Thoracic aorta (tissue), 2 donors: Measurements from ENCODE around the gene ABLIM3. TPM values are rescaled to one million over a fixed set of nuclear protein-coding genes. Genes with fewer than 3 reads are reported as not detected.

Experiments
- ATAC-seq: fragments of 150-250 bp; one replicate; pipeline ENCODE4 v1.8.0; 2017; ENCODE audit warnings: low read depth; ENCODE audit not compliant: insufficient number of reproducible peaks, low FRiP score
- DNase-seq: peaks from one replicate; pipeline ENCODE4 v3.0.0-alpha.2; 2020; ENCODE audit warnings: low spot score
- H3K27ac ChIP-seq, 2 donors: fragments of 200-600 bp; sonication (generic); 1 replicate in 1 of 2; 2 replicates in 1 of 2; pipeline ENCODE4 v1.5.1; 2016; ENCODE audit warnings: mild to moderate bottlenecking in 2 of 2, moderate library complexity in 2 of 2
- H3K27me3 ChIP-seq: fragments of 200-600 bp; sonication (generic); replicated peaks from 2 replicates; pipeline ENCODE4 v1.6.0; 2016; ENCODE audit warnings: mild to moderate bottlenecking; ENCODE audit not compliant: insufficient read depth
- H3K36me3 ChIP-seq: fragments of 200-600 bp; sonication (generic); one replicate; pipeline ENCODE4 v1.5.1; 2016
- H3K4me1 ChIP-seq, 2 donors: fragments of 200-600 bp; sonication (generic); 1 replicate in 1 of 2; 2 replicates in 1 of 2; pipeline versions ENCODE4 v1.5.1 to v1.6.0; 2016; ENCODE audit warnings: low read depth in 2 of 2, mild to moderate bottlenecking in 1 of 2; ENCODE audit not compliant: control insufficient read depth in 1 of 2
- H3K4me3 ChIP-seq: fragments of 200-600 bp; sonication (generic); 2 replicates; pipeline ENCODE4 v1.5.1; 2016; ENCODE audit warnings: mild to moderate bottlenecking
- H3K9me3 ChIP-seq: fragments of 200-600 bp; sonication (generic); 2 replicates; pipeline ENCODE4 v1.5.1; 2016
- total RNA-seq, 2 donors: library from RNA; depleted of rRNA; stranded (reverse); fragments of >200 nt; gene quantifications; one replicate each; pipeline versions ENCODE4 v1.1.0 to v1.2.3, GENCODE V29; 2016
- TF ChIP-seq, protein P1 (sequence below): fragments of 200-600 bp; sonication (generic); IDR thresholded peaks from one replicate; pipeline ENCODE4 v1.5.1; 2019; ENCODE audit warnings: antibody characterized with exemption

The ABLIM3 gene
- total RNA-seq, 2 donors from 2014 or later: 23.0 to 41.2 TPM

GRCh38 chr5:149298163-149298562 lies 156.9 kb downstream of the ABLIM3 start:
- no peaks in the 10 kb centered on the region for H3K4me1 ChIP-seq
- no peak overlapping the region for H3K27ac ChIP-seq

GRCh38 chr5:149298842-149299404 lies 157.6 kb downstream of the ABLIM3 start:
- TF ChIP-seq, protein P1, sequence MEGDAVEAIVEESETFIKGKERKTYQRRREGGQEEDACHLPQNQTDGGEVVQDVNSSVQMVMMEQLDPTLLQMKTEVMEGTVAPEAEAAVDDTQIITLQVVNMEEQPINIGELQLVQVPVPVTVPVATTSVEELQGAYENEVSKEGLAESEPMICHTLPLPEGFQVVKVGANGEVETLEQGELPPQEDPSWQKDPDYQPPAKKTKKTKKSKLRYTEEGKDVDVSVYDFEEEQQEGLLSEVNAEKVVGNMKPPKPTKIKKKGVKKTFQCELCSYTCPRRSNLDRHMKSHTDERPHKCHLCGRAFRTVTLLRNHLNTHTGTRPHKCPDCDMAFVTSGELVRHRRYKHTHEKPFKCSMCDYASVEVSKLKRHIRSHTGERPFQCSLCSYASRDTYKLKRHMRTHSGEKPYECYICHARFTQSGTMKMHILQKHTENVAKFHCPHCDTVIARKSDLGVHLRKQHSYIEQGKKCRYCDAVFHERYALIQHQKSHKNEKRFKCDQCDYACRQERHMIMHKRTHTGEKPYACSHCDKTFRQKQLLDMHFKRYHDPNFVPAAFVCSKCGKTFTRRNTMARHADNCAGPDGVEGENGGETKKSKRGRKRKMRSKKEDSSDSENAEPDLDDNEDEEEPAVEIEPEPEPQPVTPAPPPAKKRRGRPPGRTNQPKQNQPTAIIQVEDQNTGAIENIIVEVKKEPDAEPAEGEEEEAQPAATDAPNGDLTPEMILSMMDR: no peak
- Histone ChIP-seq H3K36me3 (no peaks in the 10 kb centered on the region), H3K4me3 (no peak overlapping the region), H3K4me1 (no peaks in the 10 kb centered on the region), H3K27me3 (no peaks in the 10 kb centered on the region), H3K9me3 (no peaks in the 10 kb centered on the region), H3K27ac (no peak overlapping the region)
- DNase-seq: no peak
- ATAC-seq: peak; percentile 57

More at GRCh38 chr5:149298163-149298562, 156.9 kb downstream of the ABLIM3 start:
- TF ChIP-seq, protein P1: no peak
- DNase-seq (no peak), ATAC-seq (no peak)
- Histone ChIP-seq H3K27me3 (no peaks in the 10 kb centered on the region), H3K4me3 (no peak overlapping the region), H3K9me3 (no peaks in the 10 kb centered on the region), H3K36me3 (no peaks in the 10 kb centered on the region)

GRCh38 chr5:149299451-149300054 lies 158.3 kb downstream of the ABLIM3 start:
- Histone ChIP-seq H3K9me3 (no peaks in the 10 kb centered on the region), H3K27me3 (no peaks in the 10 kb centered on the region), H3K4me3 (no peak overlapping the region), H3K4me1 (no peaks in the 10 kb centered on the region), H3K27ac (no peak overlapping the region), H3K36me3 (no peaks in the 10 kb centered on the region)
- DNase-seq (no peak), ATAC-seq (no peak)
- TF ChIP-seq, protein P1: no peak

DNA sequence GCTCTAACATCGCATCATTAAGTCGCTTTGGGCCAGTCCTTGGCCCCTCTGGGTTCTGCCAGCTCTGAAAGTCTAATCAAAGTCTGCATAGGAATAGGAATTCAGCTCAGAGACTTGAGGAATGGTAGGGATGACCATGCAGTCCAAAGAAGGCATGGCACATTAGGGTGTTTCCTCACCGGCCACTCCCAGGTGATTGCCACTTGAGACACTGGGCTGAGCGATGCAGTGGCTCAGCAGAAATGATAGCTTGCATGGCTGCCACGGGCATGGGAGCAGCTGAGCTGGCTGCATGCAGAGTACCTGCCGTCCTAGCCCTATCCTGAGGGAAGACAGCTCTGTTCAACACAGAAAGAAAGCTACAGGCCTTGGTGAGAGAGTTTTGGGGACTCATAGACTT lies 159.1 kb downstream of the ABLIM3 start:
- H3K4me3 ChIP-seq: no peak overlapping the region
- H3K27me3 ChIP-seq: no peaks in the 10 kb centered on the region
- no peaks in the 10 kb centered on the region for H3K9me3 ChIP-seq
- H3K4me1 ChIP-seq: no peaks in the 10 kb centered on the region
- DNase-seq (no peak), ATAC-seq (no peak)
- H3K27ac ChIP-seq: no peak overlapping the region
- TF ChIP-seq, protein P1: no peak
- no peaks in the 10 kb centered on the region for H3K36me3 ChIP-seq

DNA sequence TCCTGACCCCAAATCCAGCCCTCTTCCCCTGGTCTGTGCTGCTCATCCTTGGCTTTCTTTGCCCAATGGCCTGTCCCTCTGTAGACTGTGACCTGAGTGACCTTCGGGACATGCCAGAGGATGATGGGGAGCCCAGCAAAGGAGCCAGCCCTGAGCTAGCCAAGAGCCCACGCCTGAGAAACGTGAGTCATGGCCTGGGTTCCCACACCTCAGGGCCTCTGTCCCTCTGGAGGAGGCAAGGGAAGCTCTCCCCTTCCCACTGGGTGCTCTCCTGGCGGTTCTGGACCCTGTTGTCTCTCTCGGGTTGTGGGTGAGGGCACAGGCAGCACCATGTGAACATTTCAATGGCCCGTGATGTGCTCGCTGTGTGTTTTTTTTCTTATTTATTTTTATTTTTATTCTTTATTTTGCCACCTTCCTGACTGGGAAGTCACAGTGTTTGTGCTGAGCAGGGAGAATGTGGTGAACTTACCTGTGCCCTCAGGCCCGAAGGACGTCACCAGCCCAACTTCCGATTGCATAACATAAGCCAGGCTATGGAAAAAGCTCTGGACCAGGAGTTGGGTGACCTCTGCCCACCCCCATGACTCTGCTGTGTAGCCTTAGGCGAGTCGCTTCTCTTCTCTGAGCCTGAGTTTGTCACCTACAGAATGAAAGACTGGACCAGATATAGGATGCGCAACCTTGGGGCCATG lies 159.9 kb downstream of the ABLIM3 start:
- no peaks in the 10 kb centered on the region for H3K9me3 ChIP-seq
- TF ChIP-seq, protein P1: no peak
- ATAC-seq (no peak), DNase-seq (no peak)
- H3K4me3 ChIP-seq: no peak overlapping the region
- H3K36me3 ChIP-seq: no peaks in the 10 kb centered on the region
- no peak overlapping the region for H3K27ac ChIP-seq
- H3K4me1 ChIP-seq: no peaks in the 10 kb centered on the region
- H3K27me3 ChIP-seq: no peaks in the 10 kb centered on the region
